Brain microvascular endothelial cell (primary cell): ENCODE measurements around the gene GABRG2.

Experiments
- DNase-seq: peaks from one replicate; pipeline ENCODE4 v3.0.0-alpha.2; 2020
- H3K27ac ChIP-seq: fragments of 250-450 bp; sonication (Bioruptor Pico); 2 replicates; pipeline ENCODE4 v1.5.1; 2020; ENCODE audit warnings: mild to moderate bottlenecking, moderate library complexity
- H3K27me3 ChIP-seq: fragments of 250-450 bp; sonication (Bioruptor Pico); replicated peaks from 2 replicates; pipeline ENCODE4 v1.5.1; 2020; ENCODE audit warnings: mild to moderate bottlenecking
- H3K36me3 ChIP-seq: fragments of 250-450 bp; sonication (Bioruptor Pico); replicated peaks from 2 replicates; pipeline ENCODE4 v1.5.1; 2020; ENCODE audit warnings: mild to moderate bottlenecking
- H3K4me3 ChIP-seq: 2 replicates; pipeline ENCODE4 v1.5.1; 2011; ENCODE audit warnings: low read depth, mild to moderate bottlenecking, control low read depth, low read length, moderate library complexity
- CTCF ChIP-seq: IDR thresholded peaks from 2 replicates; pipeline ENCODE4 v1.5.1; 2011; ENCODE audit warnings: low read depth, mild to moderate bottlenecking, moderate library complexity, low read length, control low read depth, inconsistent platforms; ENCODE audit errors: missing control alignments
- in situ Hi-C: cut with HindIII; loops from 2 replicates; pipeline ENCODE4 v1.10.0; 2017; ENCODE audit warnings: low sequenced_read_pairs, low pct_ligation_motif_present

Gene GABRG2

GRCh38 chr5:162160401-162160800, 92.8 kb downstream of the GABRG2 start:
- DNase-seq: no peak
- H3K36me3 ChIP-seq: no peaks in the 10 kb centered on the region
- no peak overlapping the region for H3K27ac ChIP-seq
- H3K4me3 ChIP-seq: no peak overlapping the region
- no peak for TF ChIP-seq CTCF
- in situ Hi-C loops: no loop called here
- H3K27me3 ChIP-seq: no peaks in the 10 kb centered on the region

- in situ Hi-C loops: no loop called here
- no peak for DNase-seq
- H3K27me3 ChIP-seq: no peaks in the 10 kb centered on the region
- no peaks in the 10 kb centered on the region for H3K36me3 ChIP-seq
- no peak overlapping the region for H3K27ac ChIP-seq
- TF ChIP-seq CTCF: no peak
- no peak overlapping the region for H3K4me3 ChIP-seq
These were observed 96.1 kb downstream of the GABRG2 start for GRCh38 chr5:162163663-162164062.

- no peak for DNase-seq
- in situ Hi-C loops: no loop called here
- H3K36me3 ChIP-seq: no peaks in the 10 kb centered on the region
- H3K27ac ChIP-seq: no peak overlapping the region
- no peak overlapping the region for H3K4me3 ChIP-seq
- no peaks in the 10 kb centered on the region for H3K27me3 ChIP-seq
- TF ChIP-seq CTCF: no peak
These were observed 106.9 kb downstream of the GABRG2 start for GRCh38 chr5:162174358-162174974.

GRCh38 chr5:162187371-162187770, 119.8 kb downstream of the GABRG2 start:
- Histone ChIP-seq H3K27me3 (no peaks in the 10 kb centered on the region), H3K4me3 (no peak overlapping the region), H3K27ac (no peak overlapping the region), H3K36me3 (no peaks in the 10 kb centered on the region)
- no peak for TF ChIP-seq CTCF
- in situ Hi-C loops: no loop called here
- DNase-seq: no peak

- no peaks in the 10 kb centered on the region for H3K36me3 ChIP-seq
- no peaks in the 10 kb centered on the region for H3K27me3 ChIP-seq
- no peak for TF ChIP-seq CTCF
- no peak for DNase-seq
- in situ Hi-C loops: no loop called here
- H3K27ac ChIP-seq: no peak overlapping the region
- no peak overlapping the region for H3K4me3 ChIP-seq
These were observed 122.1 kb downstream of the GABRG2 start for GRCh38 chr5:162189719-162190118.

- H3K27me3 ChIP-seq: no peaks in the 10 kb centered on the region
- no peak for DNase-seq
- no peak for TF ChIP-seq CTCF
- H3K27ac ChIP-seq: no peak overlapping the region
- no peaks in the 10 kb centered on the region for H3K36me3 ChIP-seq
- H3K4me3 ChIP-seq: no peak overlapping the region
- in situ Hi-C loops: no loop called here
These were observed 125.4 kb downstream of the GABRG2 start for GRCh38 chr5:162193012-162193411.
